HG03064 (cell line): ENCODE data around the gene FOXP1.

Experiments
- ATAC-seq: cut with Tn5 transposase; IDR thresholded peaks from one replicate; pipeline ENCODE4 v1.9.1; 2021; ENCODE audit warnings: low read depth; ENCODE audit not compliant: unreplicated experiment

Gene FOXP1

DNA sequence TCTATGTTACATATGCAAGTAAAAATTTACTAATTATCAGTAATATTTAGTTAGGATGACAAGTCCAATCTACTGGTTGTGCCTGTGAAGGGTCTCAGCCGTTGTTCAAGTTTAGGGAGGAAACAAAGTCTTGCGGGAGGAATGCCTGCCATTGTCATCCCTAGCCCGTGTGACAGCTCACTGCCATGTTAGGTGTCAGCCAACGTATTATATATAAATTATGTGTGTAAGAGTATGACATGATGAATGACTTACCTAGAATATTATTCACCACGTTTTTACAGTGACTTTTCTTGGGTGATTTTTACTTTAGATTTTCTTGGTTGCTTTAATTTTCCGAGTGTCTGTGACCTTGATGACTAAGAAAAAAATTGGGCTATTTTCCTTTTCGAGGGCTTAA lies 656.7 kb downstream of the FOXP1 start:
- ATAC-seq = no peak

DNA sequence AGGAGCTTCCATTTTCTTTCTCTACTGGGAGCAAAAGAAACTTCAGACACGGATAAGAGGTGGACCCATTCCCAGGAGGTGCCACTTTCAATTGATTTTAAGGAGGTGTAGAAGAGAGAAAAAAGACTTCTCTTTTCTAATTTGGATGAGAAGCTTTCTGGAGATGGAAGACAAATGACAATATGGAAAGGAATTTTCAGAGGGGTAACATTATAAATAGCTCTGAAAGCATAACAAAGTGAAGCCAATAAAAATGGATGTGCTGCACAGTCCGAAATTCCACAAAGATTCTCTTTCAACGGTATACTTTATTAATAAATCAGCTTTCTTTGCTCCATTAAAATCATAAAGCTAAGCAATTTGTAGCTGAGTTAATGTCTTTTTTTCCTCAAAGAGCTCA lies 663.9 kb downstream of the FOXP1 start:
- no peak for ATAC-seq

DNA sequence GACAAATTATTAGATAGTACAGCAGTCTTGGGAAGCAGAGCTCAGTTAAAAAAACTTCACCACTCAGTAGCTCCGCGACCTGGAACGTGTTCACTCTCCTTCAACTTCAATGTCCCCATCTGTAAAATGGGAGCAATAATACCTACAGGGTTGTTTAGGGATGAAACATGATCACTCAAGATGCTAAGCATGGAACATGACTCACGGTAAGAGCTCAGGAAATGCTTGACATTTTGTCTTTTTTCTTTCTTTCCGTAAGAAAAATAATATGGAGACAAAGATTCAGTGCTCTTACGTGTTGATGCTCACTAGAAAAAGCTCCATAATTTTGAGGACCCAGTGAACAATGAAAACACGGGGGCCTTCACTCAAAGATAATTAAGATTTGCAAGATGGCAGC lies 664.4 kb downstream of the FOXP1 start:
- ATAC-seq = no peak

- ATAC-seq = no peak
Observed at GRCh38 chr3:70916375-70917055, 667.0 kb downstream of the FOXP1 start.

DNA sequence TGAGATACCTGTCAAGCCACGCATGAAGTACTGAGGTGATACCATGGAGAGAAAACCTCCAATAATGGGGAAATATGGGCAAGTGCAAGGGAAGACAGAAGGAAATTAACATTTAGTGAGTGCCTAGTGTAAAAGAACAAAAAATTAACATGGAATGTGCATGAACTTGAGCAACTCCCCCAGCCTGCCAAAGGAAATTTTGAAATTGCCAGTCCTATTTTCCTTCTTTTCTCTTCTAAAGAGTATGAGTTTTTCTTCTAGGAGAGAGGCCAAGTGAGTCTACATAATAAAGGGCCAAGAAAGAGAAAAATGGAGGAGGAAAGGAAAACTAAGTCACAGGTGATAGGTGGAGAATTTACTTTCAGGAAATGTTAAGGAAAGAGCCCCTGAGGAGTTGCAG lies 668.7 kb downstream of the FOXP1 start:
- no peak for ATAC-seq

DNA sequence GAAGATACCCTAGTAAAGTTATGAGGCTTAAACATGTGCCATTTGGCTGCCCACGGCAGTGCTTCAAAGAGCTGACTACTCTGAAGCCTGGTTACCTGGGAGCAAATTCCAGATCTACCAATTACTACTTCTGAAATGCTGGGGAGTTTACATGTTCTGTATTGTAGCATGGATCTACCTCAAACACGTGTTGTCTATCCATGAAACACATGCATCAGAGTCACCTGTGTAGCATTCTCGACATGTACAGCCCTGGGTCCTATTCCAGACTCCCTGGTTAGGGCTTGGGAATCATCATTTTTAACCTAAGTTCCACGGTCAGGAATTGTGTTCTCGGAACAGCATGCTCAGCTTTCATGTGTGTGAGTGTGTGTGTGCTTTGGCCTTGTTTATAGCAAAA lies 671.8 kb downstream of the FOXP1 start:
- no peak for ATAC-seq

GRCh38 chr3:70905491-70905890 lies 678.0 kb downstream of the FOXP1 start:
- ATAC-seq = no peak
